Measurements from ENCODE around the gene NPAS4. TPM values are rescaled to one million over a fixed set of nuclear protein-coding genes. Genes with fewer than 3 reads are reported as not detected.

Gene NPAS4
- total and polyA plus RNA-seq, 9 of the 15 experiments (the other 6 are each of a cell fraction or from before 2014, with no cell fraction given) = not detected

GRCh38 chr11:66457826-66458225, 37.0 kb downstream of the NPAS4 start (continued):
- TF ChIP-seq ZNF384 (IDR thresholded peaks at IDR 0.05; ENCODE audit: low read depth, low read length) (0 out of 2 replicates have a peak, but pooled peaks have one; percentile 48), POLR2AphosphoS5 (IDR thresholded peaks at IDR 0.05; ENCODE audit: control insufficient read depth, insufficient read depth, low read depth, low read length) (no peak), SMARCB1 (IDR thresholded peaks at IDR 0.05; ENCODE audit: insufficient read length, low read depth) (no peak), ZNF121 (CRISPR knock-in tag; conservative IDR thresholded peaks at IDR 0.05) (no peak), GABPB2 (CRISPR knock-in tag; conservative IDR thresholded peaks at IDR 0.05) (no peak), CC2D1A (IDR thresholded peaks at IDR 0.05) (no peak), ZEB2 (IDR thresholded peaks at IDR 0.05) (0 out of 2 replicates have a peak, but pooled peaks have one; percentile 41), CREB5 (CRISPR knock-in tag; IDR thresholded peaks at IDR 0.05) (no peak), JUN (IDR thresholded peaks at IDR 0.05; ENCODE audit: borderline replicate concordance, low read depth, low read length) (no peak), JUN (CRISPR knock-in tag; IDR thresholded peaks at IDR 0.05; ENCODE audit: borderline replicate concordance) (no peak), CEBPB (tag; IDR thresholded peaks at IDR 0.05) (0 out of 2 replicates have a peak, but pooled peaks have one; percentile 13), MBD1 (CRISPR knock-in tag; IDR thresholded peaks at IDR 0.05) (no peak)
- TF ChIP-seq, protein P1, sequence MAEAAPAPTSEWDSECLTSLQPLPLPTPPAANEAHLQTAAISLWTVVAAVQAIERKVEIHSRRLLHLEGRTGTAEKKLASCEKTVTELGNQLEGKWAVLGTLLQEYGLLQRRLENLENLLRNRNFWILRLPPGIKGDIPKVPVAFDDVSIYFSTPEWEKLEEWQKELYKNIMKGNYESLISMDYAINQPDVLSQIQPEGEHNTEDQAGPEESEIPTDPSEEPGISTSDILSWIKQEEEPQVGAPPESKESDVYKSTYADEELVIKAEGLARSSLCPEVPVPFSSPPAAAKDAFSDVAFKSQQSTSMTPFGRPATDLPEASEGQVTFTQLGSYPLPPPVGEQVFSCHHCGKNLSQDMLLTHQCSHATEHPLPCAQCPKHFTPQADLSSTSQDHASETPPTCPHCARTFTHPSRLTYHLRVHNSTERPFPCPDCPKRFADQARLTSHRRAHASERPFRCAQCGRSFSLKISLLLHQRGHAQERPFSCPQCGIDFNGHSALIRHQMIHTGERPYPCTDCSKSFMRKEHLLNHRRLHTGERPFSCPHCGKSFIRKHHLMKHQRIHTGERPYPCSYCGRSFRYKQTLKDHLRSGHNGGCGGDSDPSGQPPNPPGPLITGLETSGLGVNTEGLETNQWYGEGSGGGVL (CRISPR knock-in tag; IDR thresholded peaks at IDR 0.05) = no peak
